ENCODE measurements around the gene GALNT10. TPM values are rescaled to one million over a fixed set of nuclear protein-coding genes. Genes with fewer than 3 reads are reported as not detected.

GALNT10 gene
- total and polyA plus RNA-seq, 2 of the 8 experiments (the other 6 are each of a cell fraction or from before 2014, with no cell fraction given): 4.6 to 15.5 TPM

DNA sequence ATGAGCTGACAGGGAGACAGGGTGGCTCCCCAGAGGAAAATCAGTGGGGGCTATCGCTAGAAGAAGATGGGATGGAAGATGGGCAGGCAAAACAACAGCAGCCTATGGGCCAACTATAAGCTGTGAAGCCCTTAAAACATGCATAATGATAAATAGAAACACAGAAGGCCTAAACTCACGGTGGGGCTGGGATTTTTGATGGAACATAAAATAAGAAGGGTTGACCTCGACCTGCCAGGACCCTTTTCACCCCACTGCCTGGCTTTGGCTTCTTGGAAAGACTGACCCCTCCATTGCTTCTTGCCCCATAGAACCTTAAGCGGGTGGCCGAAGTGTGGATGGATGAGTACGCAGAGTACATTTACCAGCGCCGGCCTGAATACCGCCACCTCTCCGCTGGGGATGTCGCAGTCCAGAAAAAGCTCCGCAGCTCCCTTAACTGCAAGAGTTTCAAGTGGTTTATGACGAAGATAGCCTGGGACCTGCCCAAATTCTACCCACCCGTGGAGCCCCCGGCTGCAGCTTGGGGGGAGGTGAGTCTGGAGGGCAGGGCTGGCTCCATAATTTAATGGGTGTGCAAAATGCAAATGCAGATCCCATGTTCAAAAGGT lies 218.8 kb downstream of the GALNT10 start:
- Histone ChIP-seq H3K4me2 (ENCODE audit: insufficient read depth in 1 of 2, low read depth in 2 of 2, low read length in 2 of 2) (no peak overlapping the region), H3K79me1 (ENCODE audit: low read depth, low read length) (no peaks in the 10 kb centered on the region), H2BK12ac (ENCODE audit: low read depth, low read length) (no peak overlapping the region), H3K36me3 (ENCODE audit: control insufficient read depth in 2 of 4, insufficient read depth in 4 of 4, low read length in 3 of 4) (no peaks in the 10 kb centered on the region), H3K79me2 (ENCODE audit: control insufficient read depth in 1 of 2, insufficient read depth in 2 of 2, low read length in 2 of 2) (no peaks in the 10 kb centered on the region), H3K14ac (ENCODE audit: insufficient read length) (no peak overlapping the region), H3K23ac (ENCODE audit: insufficient read length) (no peak overlapping the region), H4K91ac (replicated peaks; ENCODE audit: insufficient read length, low read length) (no peak overlapping the region), H3K4ac (replicated peaks; ENCODE audit: insufficient read length, low read depth, low read length) (no peak overlapping the region), H3K23me2 (ENCODE audit: low read depth, low read length) (no peaks in the 10 kb centered on the region), H3K4me1 (replicated peaks in 1 of 4; ENCODE audit: control insufficient read depth in 3 of 4, insufficient read depth in 4 of 4, low read length in 3 of 4) (no peaks in the 10 kb centered on the region; a peak in 1 of 7 replicates), H2AK5ac (ENCODE audit: low read depth, low read length) (no peak overlapping the region), H2BK20ac (ENCODE audit: low read length) (no peak overlapping the region), H3K56ac (replicated peaks; ENCODE audit: insufficient read length, low read depth, low read length) (no peak overlapping the region), H2BK5ac (ENCODE audit: low read depth, low read length) (no peak overlapping the region), H3K9ac (replicated peaks in 1 of 4; ENCODE audit: extremely low read depth in 1 of 4, low read depth in 3 of 4, low read length in 3 of 4) (no peak overlapping the region), H3K9me3 (ENCODE audit: insufficient read depth in 2 of 2, low read depth in 1 of 2, low read length in 1 of 2) (no peaks in the 10 kb centered on the region), H3K4me3 (ENCODE audit: extremely low read depth in 1 of 4, insufficient read depth in 2 of 4, low read depth in 3 of 4, low read length in 4 of 4) (no peak overlapping the region), H3K27ac (ENCODE audit: low read depth, low read length) (no peak overlapping the region), H2BK15ac (ENCODE audit: low read length) (no peak overlapping the region), H3K27me3 (replicated peaks in 1 of 4; ENCODE audit: control insufficient read depth in 3 of 4, extremely low read depth in 1 of 4, insufficient read depth in 3 of 4, low read length in 3 of 4) (no peaks in the 10 kb centered on the region; a peak in 1 of 7 replicates), H4K20me1 (replicated peaks in 1 of 2; ENCODE audit: control insufficient read depth in 1 of 2, insufficient read depth in 2 of 2, low read length in 2 of 2) (no peaks in the 10 kb centered on the region), H2BK120ac (replicated peaks; ENCODE audit: low read depth, low read length) (no peak overlapping the region), H4K8ac (ENCODE audit: extremely low read depth, insufficient read depth, low read length) (no peak overlapping the region), H4K5ac (ENCODE audit: insufficient read length, low read depth, low read length) (no peak overlapping the region), H2AFZ (ENCODE audit: low read length) (no peak overlapping the region), H3K18ac (ENCODE audit: extremely low read depth, low read length) (no peak overlapping the region)
- ChIA-PET POLR2A (ENCODE audit: partially characterized antibody) (no interaction called here), CTCF (ENCODE audit: partially characterized antibody) (interaction anchor here (1.0 to 7.5 kb wide), 4 partner anchors 13 to 343 kb away, joined by 4 to 61 read pairs (median 29); no protein-coding TSS in a partner anchor)
- no peak for FAIRE-seq
- DNase-seq (ENCODE audit: low read depth in 1 of 2, low spot score in 2 of 2): no peak
- TF ChIP-seq TAF1 (IDR thresholded peaks at IDR 0.05; ENCODE audit: low read depth, low read length): no peak
- TF ChIP-seq KDM4A (IDR thresholded peaks at IDR 0.05; ENCODE audit: low read depth, low read length, severe bottlenecking): no peak
- no peak for TF ChIP-seq RXRA (IDR thresholded peaks at IDR 0.05; ENCODE audit: insufficient read depth, low read depth, low read length)
- WGBS, 2 experiments (ENCODE audit: extremely low coverage in 1 of 2, insufficient coverage in 1 of 2, insufficient read length in 1 of 2, insufficient replicate concordance in 2 of 2, low coverage in 1 of 2, low lambda C conversion rate in 2 of 2, missing lambda C conversion rate in 1 of 2): 96% methylated on average over 15 of the region's 15 CpGs; no CpG with 5 or more reads in 1 of the 2 experiments
